GM21367 (cell line): ENCODE data around the gene COL6A1.
"Not testable (repeated sequence)": the region's sequence is repeated elsewhere in the genome, so short reads cannot be mapped to it uniquely, and the experiment has no call there.

ENCODE experiments used
- ATAC-seq: cut with Tn5 transposase; IDR thresholded peaks from one replicate; pipeline ENCODE4 v1.9.1; 2021; ENCODE audit not compliant: unreplicated experiment

COL6A1 gene

GRCh38 chr21:45966791-45967394, 14.7 kb upstream of the COL6A1 start:
- ATAC-seq: no peak

GRCh38 chr21:45969921-45970673, 11.5 kb upstream of the COL6A1 start:
- ATAC-seq: no peak

GRCh38 chr21:45970674-45971615, 10.6 kb upstream of the COL6A1 start:
- ATAC-seq: no peak

GRCh38 chr21:45971616-45972352, 9.8 kb upstream of the COL6A1 start:
- no peak for ATAC-seq

GRCh38 chr21:45972353-45972715, 9.2 kb upstream of the COL6A1 start:
- no peak for ATAC-seq

GRCh38 chr21:45972716-45973474, 8.7 kb upstream of the COL6A1 start:
- no peak for ATAC-seq

GRCh38 chr21:45973475-45974072, 8.0 kb upstream of the COL6A1 start:
- no peak for ATAC-seq

GRCh38 chr21:45974073-45975019, 7.2 kb upstream of the COL6A1 start:
- no peak for ATAC-seq

- ATAC-seq: no peak
Measured at GRCh38 chr21:45975020-45975666, 6.4 kb upstream of the COL6A1 start.

GRCh38 chr21:45975667-45976409, 5.7 kb upstream of the COL6A1 start:
- not testable (repeated sequence) for ATAC-seq

- no peak for ATAC-seq
Measured at GRCh38 chr21:45976701-45977311, 4.8 kb upstream of the COL6A1 start.

GRCh38 chr21:45977396-45977795, 4.2 kb upstream of the COL6A1 start:
- no peak for ATAC-seq

GRCh38 chr21:45979141-45979631, 2.4 kb upstream of the COL6A1 start:
- no peak for ATAC-seq

GRCh38 chr21:45979651-45980050, 1.9 kb upstream of the COL6A1 start:
- ATAC-seq: no peak

GRCh38 chr21:45980271-45980670, 1.3 kb upstream of the COL6A1 start:
- ATAC-seq: no peak

GRCh38 chr21:45980697-45981096, 873 bp upstream of the COL6A1 start:
- ATAC-seq: no peak
